ENCODE results near the gene OR51B5. TPM values are rescaled to one million over a fixed set of nuclear protein-coding genes. Genes with fewer than 3 reads are reported as not detected.

The OR51B5 gene
- total RNA-seq, 4 donors from 2014 or later, result not detected

GRCh38 chr11:5351208-5351607, 7.9 kb upstream of the OR51B5 start, which contains the start of gene OR51B6:
OR51B6 (plus strand) TSS chr11:5351508; CDS start chr11:5351508, 0 bp downstream.
- in situ Hi-C loops (cut with MboI; ENCODE audit: low pct_ligation_motif_present in 1 of 4, low pct_unique_long_range_greater_than_20kb in 1 of 4, low sequenced_read_pairs in 3 of 4), result no loop called here
- no peak for TF ChIP-seq CTCF (IDR thresholded peaks at IDR 0.05)
- no peak for TF ChIP-seq EP300 (IDR thresholded peaks at IDR 0.05; ENCODE audit: low read depth)
- TF ChIP-seq POLR2AphosphoS5 (IDR thresholded peaks at IDR 0.05), result no peak
- TF ChIP-seq POLR2A (IDR thresholded peaks at IDR 0.05), result no peak
- DNase-seq, result no peak

GRCh38 chr11:5349550-5349949, 6.2 kb upstream of the OR51B5 start:
- no peaks in the 10 kb centered on the region for H3K9me3 ChIP-seq
- in situ Hi-C loops (cut with MboI; ENCODE audit: low pct_ligation_motif_present in 1 of 4, low pct_unique_long_range_greater_than_20kb in 1 of 4, low sequenced_read_pairs in 3 of 4) (no loop called here), intact Hi-C loops (cut with DNase I; ENCODE audit: low total_unique reads) (no loop called here)
- no peaks in the 10 kb centered on the region for H3K27me3 ChIP-seq
- no peak for DNase-seq
- TF ChIP-seq POLR2A (IDR thresholded peaks at IDR 0.05), result no peak
- no peak for TF ChIP-seq EP300 (IDR thresholded peaks at IDR 0.05; ENCODE audit: low read depth)
- TF ChIP-seq POLR2AphosphoS5 (IDR thresholded peaks at IDR 0.05), result no peak
- TF ChIP-seq CTCF (IDR thresholded peaks at IDR 0.05), result no peak
- no peaks in the 10 kb centered on the region for H3K36me3 ChIP-seq
- no peak overlapping the region for H3K27ac ChIP-seq
- 10 to 42% methylated on average over 1 of the region's 1 CpG for WGBS, 2 donors (ENCODE audit: low coverage in 1 of 2)
- H3K4me3 ChIP-seq, result no peak overlapping the region
- H3K4me1 ChIP-seq, result no peaks in the 10 kb centered on the region

More at GRCh38 chr11:5351208-5351607, 7.9 kb upstream of the OR51B5 start, which contains the start of gene OR51B6:
- Histone ChIP-seq H3K27me3 (no peaks in the 10 kb centered on the region), H3K4me3 (no peak within 1 kb of the TSS), H3K9me3 (no peaks in the 10 kb centered on the region), H3K27ac (no peak within 1 kb of the TSS), H3K4me1 (no peaks in the 10 kb centered on the region), H3K36me3 (no peaks in the 10 kb centered on the region)
- 50 to 67% methylated on average over 1 of the region's 1 CpG for WGBS, 2 donors (ENCODE audit: low coverage in 1 of 2)
- intact Hi-C loops (cut with DNase I; ENCODE audit: low total_unique reads), result no loop called here

- no peaks in the 10 kb centered on the region for H3K9me3 ChIP-seq
- WGBS, 2 donors (ENCODE audit: low coverage in 1 of 2), result 26 to 31% methylated on average over 2 to 3 of the region's 3 CpGs
Observed at GRCh38 chr11:5348551-5349194, 5.3 kb upstream of the OR51B5 start.

GRCh38 chr11:5345831-5346230, 2.5 kb upstream of the OR51B5 start:
- Histone ChIP-seq H3K4me1 (no peaks in the 10 kb centered on the region), H3K36me3 (no peaks in the 10 kb centered on the region), H3K4me3 (no peak overlapping the region), H3K9me3 (no peaks in the 10 kb centered on the region), H3K27me3 (no peaks in the 10 kb centered on the region), H3K27ac (no peak overlapping the region)
- no peak for DNase-seq
- intact Hi-C loops (cut with DNase I; ENCODE audit: low total_unique reads), result no loop called here
- TF ChIP-seq POLR2AphosphoS5 (IDR thresholded peaks at IDR 0.05) (no peak), EP300 (IDR thresholded peaks at IDR 0.05; ENCODE audit: low read depth) (no peak), CTCF (IDR thresholded peaks at IDR 0.05) (no peak), POLR2A (IDR thresholded peaks at IDR 0.05) (no peak)
- WGBS, 2 donors (ENCODE audit: low coverage in 1 of 2), result 56 to 66% methylated on average over 2 to 3 of the region's 3 CpGs
- in situ Hi-C loops (cut with MboI; ENCODE audit: low pct_ligation_motif_present in 1 of 4, low pct_unique_long_range_greater_than_20kb in 1 of 4, low sequenced_read_pairs in 3 of 4), result no loop called here

More at GRCh38 chr11:5348551-5349194, 5.3 kb upstream of the OR51B5 start:
- TF ChIP-seq POLR2AphosphoS5 (IDR thresholded peaks at IDR 0.05), result no peak
- no peak for TF ChIP-seq EP300 (IDR thresholded peaks at IDR 0.05; ENCODE audit: low read depth)
- TF ChIP-seq CTCF (IDR thresholded peaks at IDR 0.05), result no peak
- no peak for TF ChIP-seq POLR2A (IDR thresholded peaks at IDR 0.05)
- Histone ChIP-seq H3K27ac (no peak overlapping the region), H3K27me3 (no peaks in the 10 kb centered on the region), H3K36me3 (no peaks in the 10 kb centered on the region), H3K4me1 (no peaks in the 10 kb centered on the region), H3K4me3 (no peak overlapping the region)
- intact Hi-C loops (cut with DNase I; ENCODE audit: low total_unique reads) (no loop called here), in situ Hi-C loops (cut with MboI; ENCODE audit: low pct_ligation_motif_present in 1 of 4, low pct_unique_long_range_greater_than_20kb in 1 of 4, low sequenced_read_pairs in 3 of 4) (no loop called here)
- DNase-seq, result no peak
